ENCODE results near the gene MGAT4A. TPM values are rescaled to one million over a fixed set of nuclear protein-coding genes. Genes with fewer than 3 reads are reported as not detected.

The MGAT4A gene
- total and polyA plus RNA-seq, 10 of the 15 experiments (the other 5 are each of a cell fraction or from before 2014, with no cell fraction given) = 4.3 to 23.4 (median 13.6) TPM

DNA sequence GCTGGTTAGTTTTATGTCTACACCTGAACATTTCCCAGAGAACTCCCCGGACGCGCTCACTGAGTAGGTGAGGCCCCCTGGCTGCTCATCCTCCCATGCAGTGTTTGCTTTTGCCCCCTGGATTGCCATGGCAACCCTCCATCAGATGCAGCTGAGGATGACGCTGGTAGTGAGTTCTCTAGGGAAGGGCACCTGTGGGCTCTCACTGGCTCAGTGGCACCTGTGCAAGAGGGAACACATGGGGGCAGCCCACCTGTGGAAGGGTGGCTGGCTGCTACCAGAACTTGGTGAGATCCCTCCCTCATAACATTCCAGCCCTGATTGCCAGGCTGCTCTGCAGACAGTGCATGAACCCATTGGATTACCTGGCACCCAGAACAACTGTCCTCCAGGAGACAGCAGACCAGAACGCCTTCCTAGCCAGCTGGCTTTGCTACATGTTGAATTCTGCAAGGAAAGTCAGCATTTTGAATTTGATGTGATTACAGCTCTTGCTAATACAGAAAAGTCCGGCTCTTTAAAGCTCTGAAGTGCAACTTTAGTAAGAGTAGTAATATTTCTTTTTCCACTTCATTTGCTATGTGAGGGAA lies 144.3 kb downstream of the MGAT4A start:
- Histone ChIP-seq H4K20me1 (ENCODE audit: control insufficient read depth, insufficient read depth) (no peaks in the 10 kb centered on the region; the same call in 1 of the 2 replicates), H3K36me3 (ENCODE audit: control insufficient read depth in 2 of 2, insufficient read depth in 2 of 2, low read length in 1 of 2) (peaks cover 26 to 30% of the 10 kb centered on the region in 2 experiments), H3K9ac (ENCODE audit: control insufficient read depth, insufficient read depth, low read length) (no peak overlapping the region), H3K27me3 (replicated peaks in 1 of 2; ENCODE audit: control insufficient read depth in 2 of 2, insufficient read depth in 2 of 2, low read length in 1 of 2) (no peaks in the 10 kb centered on the region), H3K27ac (ENCODE audit: control insufficient read depth, insufficient read depth) (no peak overlapping the region), H3K4me2 (ENCODE audit: control insufficient read depth, insufficient read depth) (no peak overlapping the region), H3K4me1 (ENCODE audit: control insufficient read depth, insufficient read depth, low read length) (no peaks in the 10 kb centered on the region), H3K4me3 (no peak overlapping the region), H3K9me3 (replicated peaks; ENCODE audit: control insufficient read depth, insufficient read depth, low read length) (no peaks in the 10 kb centered on the region), H2AFZ (ENCODE audit: control insufficient read depth, low read depth, low read length) (no peak overlapping the region), H3K79me2 (ENCODE audit: control insufficient read depth, insufficient read depth, low read length) (no peaks in the 10 kb centered on the region)
- WGBS (ENCODE audit: insufficient coverage, insufficient replicate concordance, low lambda C conversion rate, missing lambda C conversion rate) = 87% methylated on average over 6 of the region's 6 CpGs
- CTCF ChIA-PET = interaction anchor here (1.0 kb wide), 1 partner anchor 15 kb away, joined by 3 read pairs; no protein-coding TSS in a partner anchor
- POLR2A ChIA-PET = no interaction called here
- in situ Hi-C loops (cut with MboI) (no loop called here), intact Hi-C loops (cut with micrococcal nuclease; ENCODE audit: unreplicated experiment) (loop anchor here (10.0 kb wide), 1 partner anchor 478 kb away; no protein-coding TSS in a partner anchor)
- ATAC-seq (no peak), FAIRE-seq (no peak), DNase-seq (ENCODE audit: low read depth, low spot score) (no peak)
- TF ChIP-seq, protein P1, sequence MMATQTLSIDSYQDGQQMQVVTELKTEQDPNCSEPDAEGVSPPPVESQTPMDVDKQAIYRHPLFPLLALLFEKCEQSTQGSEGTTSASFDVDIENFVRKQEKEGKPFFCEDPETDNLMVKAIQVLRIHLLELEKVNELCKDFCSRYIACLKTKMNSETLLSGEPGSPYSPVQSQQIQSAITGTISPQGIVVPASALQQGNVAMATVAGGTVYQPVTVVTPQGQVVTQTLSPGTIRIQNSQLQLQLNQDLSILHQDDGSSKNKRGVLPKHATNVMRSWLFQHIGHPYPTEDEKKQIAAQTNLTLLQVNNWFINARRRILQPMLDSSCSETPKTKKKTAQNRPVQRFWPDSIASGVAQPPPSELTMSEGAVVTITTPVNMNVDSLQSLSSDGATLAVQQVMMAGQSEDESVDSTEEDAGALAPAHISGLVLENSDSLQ (IDR thresholded peaks at IDR 0.05) = no peak
- TF ChIP-seq KAT2A (conservative IDR thresholded peaks at IDR 0.05; ENCODE audit: control insufficient read depth, low read depth, low read length) = no peak
- TF ChIP-seq SMAD1 (IDR thresholded peaks at IDR 0.05; ENCODE audit: low read depth, partially characterized antibody) = no peak
- TF ChIP-seq SIN3A (IDR thresholded peaks at IDR 0.05; ENCODE audit: low read depth, low read length) = no peak
- no peak for TF ChIP-seq HDAC2 (IDR thresholded peaks at IDR 0.05)
- no peak for TF ChIP-seq NFYA (IDR thresholded peaks at IDR 0.05; ENCODE audit: borderline replicate concordance, low read depth, low read length)
- no peak for TF ChIP-seq SIX5 (IDR thresholded peaks at IDR 0.05; ENCODE audit: low read depth, low read length, severe bottlenecking)
- SMC1A ChIA-PET (ENCODE audit: uncharacterized antibody, unreplicated experiment) = interaction anchor here (1.1 kb wide), 1 partner anchor 16 kb away, joined by 4 read pairs; no protein-coding TSS in a partner anchor
- BruUV-seq (replicated peaks) = no TSS peak
- RAD21 ChIA-PET (ENCODE audit: unreplicated experiment) = no interaction called here

Data from GM12878 (cell line).